Astrocyte of the hippocampus (primary cell): ENCODE data around the gene DOLK.

Experiments used
- DNase-seq: peaks from one replicate; pipeline ENCODE4 v3.0.0; 2011; ENCODE audit warnings: low read depth, low spot score

DOLK gene

DNA sequence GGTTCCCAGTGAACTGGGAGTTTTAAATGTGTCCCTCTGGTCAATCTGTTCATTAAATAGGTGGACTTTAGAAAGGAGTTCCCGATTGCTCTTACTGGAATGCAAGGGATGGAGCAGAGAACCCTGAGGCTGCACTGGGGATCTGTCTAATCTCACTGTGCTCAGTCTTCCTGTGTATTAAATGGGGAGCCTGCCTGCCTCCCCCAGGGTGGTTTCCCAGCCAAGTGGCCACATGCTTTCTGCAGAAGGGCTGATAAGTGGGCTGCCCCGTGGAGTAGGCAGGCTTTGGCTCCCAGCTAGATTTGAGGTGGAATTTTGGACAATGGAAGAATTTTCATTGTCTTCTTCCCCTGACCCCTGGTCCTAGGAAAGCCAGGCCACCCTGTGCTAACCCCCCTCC, 40.7 kb downstream of the DOLK start:
- no peak for DNase-seq

DNA sequence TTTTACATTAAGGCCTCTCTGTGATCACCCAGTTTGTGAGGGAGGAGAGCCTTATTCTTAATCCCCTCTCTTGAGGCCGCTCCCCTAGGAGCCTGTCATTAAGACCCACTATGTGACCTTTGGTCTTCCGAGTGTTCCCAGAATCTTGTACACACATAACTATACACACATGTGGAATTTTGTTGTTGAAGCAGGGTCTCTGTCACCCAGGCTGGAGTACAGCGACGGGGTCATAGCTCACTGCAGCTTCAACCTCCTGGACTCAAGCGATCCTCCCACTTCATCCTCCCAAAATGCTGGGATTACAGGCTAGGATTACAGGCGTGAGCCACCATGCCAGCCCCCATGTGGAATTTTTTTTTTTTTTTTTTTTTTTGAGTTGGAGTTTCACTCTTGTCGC, 41.4 kb downstream of the DOLK start:
- no peak for DNase-seq

- no peak for DNase-seq
Measured at GRCh38 chr9:128903871-128904620, 43.4 kb downstream of the DOLK start.

DNA sequence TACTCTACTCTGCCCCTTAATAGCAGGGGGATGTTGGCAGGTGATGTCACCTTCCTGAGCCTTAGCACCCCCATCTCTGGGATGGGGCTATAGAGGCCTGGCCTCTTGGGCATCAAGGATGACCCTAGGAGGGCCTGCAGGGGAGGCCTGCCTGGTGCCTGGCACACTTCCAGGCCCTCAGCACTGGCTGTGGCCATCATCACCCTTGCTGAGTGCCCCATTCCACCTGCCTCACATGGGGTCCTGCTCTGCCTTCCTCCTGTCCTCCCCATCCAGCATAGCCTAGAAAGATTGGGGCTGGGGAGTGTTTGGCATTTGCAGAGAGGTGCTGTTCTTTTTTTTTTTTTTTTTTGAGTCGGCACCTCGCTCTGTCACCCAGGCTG, 44.3 kb downstream of the DOLK start:
- no peak for DNase-seq

DNA sequence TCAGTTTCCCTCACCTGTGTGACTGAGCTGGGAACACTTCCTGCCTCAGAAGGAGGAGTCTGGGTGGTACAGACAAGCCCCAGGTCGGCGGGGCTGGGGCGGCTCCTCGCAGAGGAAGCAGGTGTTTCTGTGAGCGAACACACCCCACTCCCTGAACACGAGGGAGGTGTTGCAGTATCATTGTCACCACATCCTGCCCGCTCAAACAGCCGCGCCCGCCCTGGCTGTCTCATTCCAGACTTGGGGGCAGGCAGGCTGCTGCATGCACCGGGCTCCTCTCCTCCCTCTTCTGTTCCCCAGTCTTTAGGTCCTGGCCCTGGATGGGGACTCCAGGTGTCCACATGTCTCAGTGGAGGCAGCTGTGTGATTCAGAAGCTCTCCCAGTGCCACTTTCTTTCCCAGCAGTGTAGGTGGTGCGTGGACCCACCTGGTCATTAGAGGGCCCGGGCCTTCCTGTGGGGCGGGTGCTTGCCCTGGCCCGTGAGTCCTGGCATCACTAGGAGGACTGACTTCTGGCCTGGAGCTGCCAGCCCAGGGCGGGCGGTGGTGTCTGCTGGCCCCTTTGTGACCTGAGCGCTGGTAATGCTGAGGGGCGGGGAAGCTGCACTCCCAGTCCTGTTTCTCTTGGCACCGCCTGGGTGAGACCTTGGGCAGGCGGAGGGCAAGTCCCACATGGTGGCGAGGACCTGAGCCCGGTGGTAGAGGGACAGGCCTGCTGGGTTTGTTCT, 44.9 kb downstream of the DOLK start:
- no peak for DNase-seq

- no peak for DNase-seq
Measured at GRCh38 chr9:128901822-128902221, 45.6 kb downstream of the DOLK start.

DNA sequence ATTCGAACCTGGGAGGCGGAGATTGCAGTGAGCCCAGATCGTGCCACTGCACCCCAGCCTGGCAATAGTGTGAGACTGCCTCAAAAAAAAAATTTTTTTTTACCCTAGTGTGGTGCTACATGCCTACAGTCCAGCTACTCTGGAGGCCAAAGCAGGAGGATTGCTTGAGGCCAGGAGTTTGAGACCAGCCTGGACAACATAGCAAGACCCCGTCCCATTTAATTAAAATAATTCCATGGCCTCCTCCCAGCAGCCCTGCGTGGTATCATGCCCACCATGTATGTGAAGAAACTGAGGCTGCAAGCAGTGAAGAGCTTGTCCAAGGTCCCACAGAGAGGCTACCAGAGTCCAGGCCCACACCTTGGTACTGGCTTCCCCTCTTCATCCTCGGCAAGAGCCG, 46.0 kb downstream of the DOLK start:
- DNase-seq: no peak

DNA sequence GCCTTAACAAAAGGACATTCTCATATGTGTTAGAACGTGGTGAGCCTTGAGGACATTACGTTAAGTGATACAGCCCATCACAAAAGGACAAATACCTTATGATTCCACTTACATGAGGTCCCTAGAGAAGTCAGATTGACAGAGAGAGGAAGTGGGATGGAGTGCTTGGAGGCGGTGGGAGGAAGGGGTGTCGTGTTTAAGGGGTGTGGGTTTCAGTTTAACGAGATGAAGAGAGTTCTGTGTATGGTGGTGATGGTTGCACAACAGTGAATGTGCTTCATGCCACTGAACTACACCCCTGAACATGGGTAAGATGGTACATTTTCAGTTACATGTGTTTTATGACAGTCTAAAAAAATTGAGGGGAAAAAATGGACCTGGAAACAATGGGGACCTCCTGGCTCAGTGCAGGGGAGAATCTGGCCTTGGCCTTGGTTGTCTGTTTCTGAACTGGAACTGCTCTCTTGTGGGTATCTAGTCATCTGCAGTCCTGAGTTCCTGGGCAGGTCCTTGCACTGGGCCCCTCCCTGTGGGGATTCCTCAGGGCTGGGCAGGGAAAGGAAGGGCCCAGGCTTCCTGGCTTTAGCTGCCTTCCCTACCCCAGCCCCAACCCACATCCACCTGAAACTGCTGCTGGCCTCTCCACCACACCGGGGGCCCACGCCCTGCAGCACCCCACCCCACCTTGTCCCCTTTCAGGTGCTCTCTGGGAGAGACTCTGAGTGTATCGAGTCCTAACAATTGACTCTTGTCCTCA, 47.7 kb downstream of the DOLK start:
- DNase-seq: no peak

DNA sequence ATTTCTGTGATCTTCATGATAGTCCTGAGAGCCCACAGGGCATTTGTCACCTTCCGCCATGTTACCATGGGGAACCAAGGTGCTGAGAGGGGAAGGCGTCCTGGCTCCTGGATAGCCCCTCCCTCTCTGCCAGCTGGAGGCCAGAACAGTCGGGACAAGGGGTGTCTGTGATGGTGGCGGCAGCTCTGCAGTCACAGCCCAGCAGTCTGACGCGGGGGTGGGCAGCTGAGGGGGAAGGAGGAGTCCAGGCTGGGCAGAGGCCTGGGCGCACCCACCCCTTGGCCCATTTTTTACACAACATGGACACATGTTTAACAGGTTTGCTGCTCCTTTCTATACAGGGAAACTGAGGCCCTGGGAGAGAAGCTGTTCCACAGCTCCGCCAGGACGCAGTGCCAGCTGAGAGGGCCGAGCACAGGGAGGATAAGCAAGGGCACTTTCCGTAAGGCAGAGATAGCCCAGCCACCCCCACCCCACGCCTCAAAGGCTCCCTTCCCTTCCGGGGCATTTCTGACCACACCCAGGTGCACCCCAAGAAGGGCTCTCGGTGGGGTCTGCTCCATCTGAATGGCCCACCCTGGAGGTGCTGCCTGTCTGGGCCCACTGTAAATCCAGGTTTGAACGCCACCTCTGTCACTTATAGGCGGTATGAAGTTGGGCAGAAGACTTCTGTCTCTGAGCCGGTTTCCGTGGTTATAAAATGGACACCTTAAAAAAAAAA, 48.4 kb downstream of the DOLK start:
- DNase-seq: no peak

DNA sequence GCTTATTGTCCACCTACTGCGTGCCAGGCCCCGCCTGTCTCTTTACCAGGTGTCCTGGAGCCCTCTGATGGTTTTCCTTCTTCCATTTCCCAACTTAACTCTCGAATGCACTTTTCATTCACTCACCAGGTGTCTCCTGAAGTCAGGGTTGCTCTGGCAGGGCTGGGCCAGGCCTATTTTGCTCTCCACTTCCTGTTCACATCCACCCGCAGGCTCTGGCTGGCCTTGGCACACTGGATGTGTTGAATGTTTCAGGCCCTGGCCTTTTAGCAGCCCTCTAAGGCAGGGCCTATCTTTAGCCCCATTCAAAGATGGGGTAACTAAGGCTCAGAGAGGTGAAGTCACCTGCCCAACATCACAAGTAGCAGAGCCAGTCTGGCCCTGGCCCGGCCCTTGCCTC, 49.0 kb downstream of the DOLK start:
- no peak for DNase-seq

DNA sequence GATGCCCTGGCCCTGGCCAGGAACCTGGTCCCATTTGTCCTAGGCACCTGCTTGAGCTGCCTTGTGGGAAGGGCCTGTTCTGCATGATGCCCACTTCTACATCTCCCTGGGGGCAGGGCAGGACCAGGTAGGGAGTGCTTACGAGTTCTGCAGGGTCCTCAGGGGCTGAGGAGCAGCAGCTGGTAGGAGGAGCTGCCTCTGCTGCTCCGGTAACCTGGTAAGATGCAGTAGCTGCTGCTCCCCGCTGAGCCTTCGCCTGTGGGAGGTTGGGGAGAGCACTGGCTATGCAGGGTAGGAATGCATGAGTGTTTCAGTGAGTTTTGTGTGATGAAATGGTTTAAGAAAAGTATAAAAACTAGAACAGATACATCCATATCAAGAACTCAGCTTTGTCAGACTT, 51.8 kb downstream of the DOLK start:
- DNase-seq: no peak
